ENCODE data around the gene AKAP5.

AKAP5 gene

DNA sequence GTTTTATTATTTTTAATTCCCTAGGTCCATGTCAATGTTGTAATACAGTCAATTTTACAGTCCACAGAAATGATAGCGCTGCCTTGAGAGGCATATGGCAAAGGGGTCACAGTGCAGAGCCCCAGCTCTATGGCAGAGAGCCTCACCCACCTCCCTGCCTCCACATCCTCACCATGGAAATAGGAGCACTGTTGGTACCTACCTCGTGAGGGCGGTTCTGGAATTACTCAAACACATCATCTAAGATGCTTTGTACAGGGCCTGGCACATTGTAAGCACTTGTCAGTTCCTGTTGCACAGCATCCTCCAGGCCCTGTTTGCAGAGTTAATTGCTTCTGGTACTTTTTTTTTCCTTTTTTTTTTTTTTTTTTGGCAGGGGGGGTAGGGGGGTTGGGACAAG lies 4.1 kb upstream of the AKAP5 start:
- FAIRE-seq: no peak

DNA sequence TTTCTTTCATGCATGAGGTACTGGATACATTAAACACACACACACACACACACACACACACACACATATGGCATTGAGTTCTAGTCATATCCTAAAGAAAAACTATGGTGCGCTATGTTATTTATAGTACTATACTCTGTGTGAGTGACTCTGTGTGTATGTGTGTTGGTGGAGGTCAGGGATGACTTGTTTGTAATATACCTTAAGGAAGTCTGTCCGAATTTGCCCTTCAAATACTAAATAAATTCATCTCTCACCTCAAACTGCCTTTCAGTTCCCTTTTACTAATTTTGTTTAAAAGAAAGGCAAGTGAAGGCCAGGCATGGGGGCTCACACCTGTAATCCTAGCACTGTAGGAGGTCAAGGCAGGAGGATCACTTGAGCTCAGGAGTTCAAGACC lies 2.1 kb upstream of the AKAP5 start:
- FAIRE-seq: no peak

DNA sequence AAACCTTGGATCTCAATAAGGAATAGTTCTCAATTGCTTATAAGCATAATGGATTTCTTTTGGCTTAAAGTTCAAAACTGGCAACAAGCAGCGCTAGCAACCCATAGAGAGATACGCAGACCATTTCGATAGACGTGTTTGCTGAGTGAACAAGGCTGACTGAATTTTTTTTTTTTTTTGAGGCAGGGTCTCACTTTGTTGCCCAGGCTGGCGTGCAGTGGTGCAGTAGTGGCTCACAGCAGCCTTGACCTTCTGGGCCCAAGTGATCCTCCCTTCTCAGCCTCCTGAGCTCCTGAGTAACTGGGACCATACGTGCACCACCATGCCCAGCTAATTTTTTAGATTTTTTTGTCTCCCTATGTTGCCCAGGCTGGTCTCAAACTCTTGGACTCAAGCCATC lies 1.4 kb upstream of the AKAP5 start:
- no peak for FAIRE-seq

DNA sequence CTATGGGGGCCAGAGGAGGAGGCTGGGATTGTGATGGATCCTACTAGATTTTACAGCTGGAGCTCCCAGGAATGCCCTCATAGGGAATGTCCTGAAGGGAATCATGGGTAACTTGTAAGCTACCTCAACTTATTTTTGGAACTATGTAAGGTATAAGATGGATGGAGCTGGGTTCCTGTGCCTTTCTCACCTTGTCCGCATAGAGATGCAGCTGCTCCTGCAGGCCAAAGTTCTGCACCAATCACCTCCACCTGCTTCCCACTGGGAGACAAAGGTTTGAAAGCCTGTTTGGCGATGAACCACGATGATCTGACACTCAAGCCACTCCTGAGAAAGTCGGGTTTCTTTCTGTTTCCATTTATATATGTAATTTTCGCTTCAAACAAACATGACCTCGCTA lies 648 bp upstream of the AKAP5 start:
- FAIRE-seq: no peak

DNA sequence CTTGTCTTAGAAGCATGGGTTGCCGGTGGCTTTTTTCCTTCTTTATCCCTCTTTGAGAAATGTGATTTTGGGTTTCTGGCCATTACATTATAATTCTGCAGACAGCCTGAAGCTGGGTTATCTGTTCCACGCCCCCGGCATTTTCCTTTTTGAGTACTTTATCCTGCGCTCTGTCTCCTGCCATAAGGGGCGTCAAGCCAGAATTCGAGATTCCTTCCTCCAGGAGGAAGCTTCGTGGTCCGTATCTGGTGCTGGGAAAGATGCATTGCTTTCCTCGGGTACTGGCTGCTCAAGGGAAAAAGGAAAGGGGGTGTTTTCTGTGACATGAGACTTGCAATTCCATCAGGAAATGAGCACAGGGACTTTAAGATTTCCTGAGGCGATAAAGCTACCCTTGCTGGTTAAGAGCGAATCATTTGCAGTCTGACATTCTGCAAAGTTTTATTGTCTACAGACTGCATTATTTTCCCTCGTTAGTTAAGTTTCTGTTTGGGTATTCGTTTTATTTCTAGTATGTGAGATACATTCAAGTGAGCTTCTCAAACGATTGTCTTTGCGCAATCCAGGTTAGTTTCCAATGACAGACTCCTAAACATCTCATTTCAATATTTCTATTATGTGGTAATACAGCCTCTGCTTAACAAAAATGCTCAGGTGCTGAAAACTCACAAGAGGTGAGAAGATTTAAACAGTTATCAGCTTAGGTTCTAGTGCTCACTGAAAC lies 694 bp downstream of the AKAP5 start:
- no peak for FAIRE-seq

DNA sequence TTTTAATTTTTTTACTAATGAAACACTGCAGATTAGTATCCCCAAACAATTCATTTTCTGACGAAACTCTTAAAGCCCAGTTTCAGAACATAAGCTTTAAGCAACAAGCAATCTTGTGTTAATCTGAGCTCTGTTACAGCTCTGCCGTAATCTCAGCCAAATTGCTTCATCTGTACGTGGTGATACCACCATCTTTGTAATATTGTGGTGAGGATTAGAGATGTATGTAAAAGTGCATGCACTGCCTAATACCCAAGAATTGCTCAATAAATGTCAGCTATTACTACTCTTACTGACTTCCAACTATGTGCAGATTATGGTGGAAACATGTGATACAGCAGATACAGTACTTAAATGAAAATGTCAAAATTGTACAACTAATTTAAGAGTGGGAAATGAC lies 1.8 kb downstream of the AKAP5 start:
- no peak for FAIRE-seq

DNA sequence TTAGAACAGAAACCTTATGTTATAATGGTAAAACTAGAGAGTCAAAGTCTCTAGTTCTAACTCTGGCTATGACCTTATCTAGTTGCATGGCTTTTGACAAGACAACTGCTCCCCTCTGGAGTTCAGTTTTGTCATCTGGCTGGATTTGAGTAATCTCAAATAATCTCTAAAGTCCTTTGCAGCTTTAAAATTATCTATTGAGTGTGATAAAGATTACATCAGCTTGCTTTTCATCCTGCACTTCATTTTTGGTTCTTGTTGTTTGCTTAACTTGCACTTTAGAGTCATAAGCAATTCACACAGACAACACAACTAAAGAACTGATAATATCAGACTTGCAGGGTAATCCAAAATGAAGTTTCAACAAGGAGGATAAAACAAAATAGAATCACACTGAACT lies 2.3 kb downstream of the AKAP5 start:
- FAIRE-seq: no peak

DNA sequence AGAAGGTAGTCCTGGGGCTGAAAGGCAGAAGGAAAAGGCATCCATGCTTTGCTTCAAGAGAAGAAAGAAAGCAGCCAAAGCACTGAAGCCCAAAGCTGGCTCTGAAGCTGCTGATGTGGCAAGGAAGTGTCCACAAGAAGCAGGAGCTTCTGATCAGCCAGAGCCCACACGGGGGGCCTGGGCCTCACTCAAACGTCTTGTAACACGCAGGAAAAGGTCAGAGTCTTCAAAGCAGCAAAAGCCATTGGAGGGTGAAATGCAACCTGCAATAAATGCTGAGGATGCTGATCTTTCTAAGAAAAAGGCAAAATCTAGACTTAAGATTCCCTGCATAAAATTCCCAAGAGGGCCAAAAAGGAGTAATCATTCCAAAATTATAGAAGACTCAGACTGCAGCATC lies 3.2 kb downstream of the AKAP5 start:
- no peak for FAIRE-seq

DNA sequence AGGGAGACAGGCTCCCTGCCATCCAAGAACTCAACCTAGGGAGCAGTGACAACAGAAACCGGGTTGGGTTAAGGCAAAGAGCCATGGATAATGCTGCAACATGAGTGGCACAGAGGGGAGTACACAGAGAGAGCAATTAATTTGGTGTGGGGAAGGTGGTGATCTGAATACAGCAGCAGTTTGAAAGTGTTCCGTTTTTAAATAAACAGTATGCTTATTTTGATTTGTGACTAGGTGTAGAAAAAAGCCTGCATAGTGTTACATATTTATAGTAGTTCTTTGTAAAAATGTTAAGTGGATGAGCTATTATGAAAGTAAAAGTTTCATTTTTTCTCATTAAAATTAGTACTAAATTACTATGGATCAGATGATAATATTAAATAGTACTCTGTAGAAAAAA lies 8.7 kb downstream of the AKAP5 start:
- no peak for FAIRE-seq

DNA sequence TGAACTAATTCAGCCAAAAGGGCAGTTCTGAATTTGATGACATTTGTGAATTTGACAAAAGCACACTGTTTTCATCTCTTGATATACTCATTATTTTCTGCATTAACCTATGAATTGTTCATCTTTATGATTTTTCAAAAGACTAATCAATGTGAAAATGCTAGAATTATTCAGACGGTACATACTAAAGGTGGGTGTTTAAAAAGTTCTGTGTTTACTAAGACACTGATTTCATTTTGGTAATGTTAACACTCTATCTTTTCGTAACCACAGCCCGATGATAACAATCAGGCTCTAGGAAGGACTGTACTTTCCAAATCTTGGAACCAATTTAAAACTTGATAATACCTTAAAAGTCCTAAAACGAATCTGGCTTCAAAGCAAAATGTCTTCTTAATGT lies 9.4 kb downstream of the AKAP5 start:
- no peak for FAIRE-seq

DNA sequence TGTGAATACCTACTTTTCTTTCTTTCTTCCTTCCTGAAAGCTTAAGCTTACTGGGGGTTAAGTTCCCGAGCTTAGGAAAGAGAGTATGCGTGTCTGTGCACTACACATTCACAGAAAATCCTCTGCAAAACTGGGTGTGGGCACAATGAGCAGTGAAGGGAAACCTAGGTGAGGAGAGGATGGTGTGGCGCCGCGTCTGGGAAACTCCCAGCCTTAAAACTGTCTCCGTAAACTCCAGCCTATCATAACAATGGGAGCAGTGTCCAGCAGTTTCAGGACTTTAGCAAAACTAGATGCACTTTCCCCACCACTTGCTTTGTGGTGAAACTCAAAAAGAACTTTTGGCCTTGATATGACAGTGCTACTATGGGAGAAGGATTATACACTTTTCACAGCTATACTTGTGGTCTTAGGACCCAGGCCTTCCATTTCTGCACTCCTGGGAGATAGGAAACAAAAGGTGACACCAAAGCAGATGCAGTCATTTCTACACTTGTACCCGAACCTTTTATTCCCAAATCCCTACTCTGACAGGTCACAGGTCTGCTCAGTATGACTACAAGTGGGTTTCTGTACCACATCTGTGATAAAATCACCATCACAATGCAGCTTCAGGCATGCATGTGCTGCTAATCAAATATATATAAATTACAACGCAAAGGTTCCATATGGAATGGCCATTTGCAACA lies 10.4 kb downstream of the AKAP5 start:
- no peak for FAIRE-seq

DNA sequence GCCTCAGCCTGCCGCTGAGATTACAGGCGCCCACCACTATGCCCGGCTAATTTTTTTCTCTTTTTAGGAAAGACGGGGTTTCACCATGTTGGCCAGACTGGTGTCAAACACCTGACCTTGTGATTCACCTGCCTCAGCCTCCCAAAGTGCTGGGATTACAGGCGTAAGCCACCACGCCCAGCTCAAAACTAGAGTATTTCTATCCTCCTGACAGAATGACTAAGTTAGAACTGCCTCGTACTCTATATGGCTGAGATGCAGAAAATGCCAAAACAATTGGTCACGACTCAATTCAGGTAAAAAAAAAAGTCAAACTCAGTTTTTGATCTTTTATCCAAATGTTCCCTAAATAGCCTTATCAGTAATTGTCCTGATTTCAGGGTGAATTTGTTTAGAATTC lies 11.1 kb downstream of the AKAP5 start:
- FAIRE-seq: no peak

DNA sequence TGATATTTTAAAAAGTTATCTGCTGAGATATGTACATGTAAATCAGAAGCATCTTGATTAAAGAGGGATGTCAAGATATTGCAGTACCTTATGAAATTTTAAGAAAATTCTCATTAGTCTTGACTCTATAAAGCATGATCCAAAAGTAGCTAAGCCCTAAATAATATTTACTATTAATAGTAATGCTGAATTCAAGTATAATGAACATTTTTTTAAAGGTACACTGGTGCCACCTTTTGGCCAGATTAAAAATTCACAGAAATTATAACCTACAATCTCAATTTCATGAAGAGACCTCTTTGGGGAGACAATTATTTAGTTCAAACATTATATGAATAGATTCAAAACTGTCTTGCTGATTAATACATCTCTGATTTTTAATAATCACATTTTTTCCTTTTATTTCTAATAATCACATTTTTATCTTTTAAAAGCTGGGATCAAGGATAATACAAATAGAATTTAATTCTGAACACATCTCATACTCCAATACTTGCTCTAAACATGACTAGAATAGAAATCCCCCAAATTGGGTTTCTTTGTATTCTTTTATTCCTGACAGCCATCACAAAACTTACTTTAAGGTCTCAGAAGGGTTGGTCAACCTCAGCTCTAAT lies 13.4 kb downstream of the AKAP5 start:
- FAIRE-seq: peak; percentile 95

DNA sequence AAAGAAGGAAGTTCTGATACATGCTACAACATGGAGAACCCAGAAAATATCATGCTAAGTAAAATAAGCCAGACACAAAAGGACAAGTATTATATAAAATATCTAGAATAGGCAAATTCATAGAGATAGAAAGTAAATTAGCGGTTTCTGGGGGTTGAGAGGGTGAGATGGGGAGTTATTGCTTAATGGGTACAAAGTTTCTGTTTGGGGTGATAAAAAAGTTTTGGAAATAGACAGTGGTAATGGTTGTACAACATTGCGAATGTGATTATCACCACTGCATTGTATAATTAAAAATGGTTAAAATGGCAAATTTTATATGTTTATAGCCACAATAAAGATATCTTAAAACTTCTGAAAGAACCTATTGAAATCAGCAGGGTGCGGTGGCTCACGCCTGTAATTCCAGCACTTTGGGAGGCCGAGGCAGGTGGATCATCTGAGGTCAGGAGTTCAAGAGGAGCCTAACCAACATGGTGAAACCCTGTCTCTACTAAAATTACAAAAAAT lies 23.3 kb downstream of the AKAP5 start:
- FAIRE-seq: no peak

DNA sequence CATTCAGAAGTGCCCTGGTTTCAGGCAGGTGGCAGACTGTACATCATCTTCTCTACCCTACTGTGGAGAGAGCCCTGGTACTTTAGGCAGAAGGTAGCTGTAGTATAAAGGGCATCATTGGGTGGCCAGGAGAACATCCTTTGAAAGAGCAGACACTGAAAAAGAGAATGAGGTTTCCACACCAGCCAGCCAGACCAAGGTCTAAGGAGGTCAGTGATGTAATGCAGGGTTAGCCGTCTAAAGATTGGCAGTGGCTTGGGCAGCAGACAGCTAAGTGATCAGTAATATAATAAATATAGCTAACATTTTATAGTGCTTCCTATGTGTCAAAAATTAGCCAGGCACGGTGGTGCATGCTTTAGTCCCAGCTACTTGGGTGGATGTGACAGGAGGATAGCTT lies 26.3 kb downstream of the AKAP5 start:
- no peak for FAIRE-seq

DNA sequence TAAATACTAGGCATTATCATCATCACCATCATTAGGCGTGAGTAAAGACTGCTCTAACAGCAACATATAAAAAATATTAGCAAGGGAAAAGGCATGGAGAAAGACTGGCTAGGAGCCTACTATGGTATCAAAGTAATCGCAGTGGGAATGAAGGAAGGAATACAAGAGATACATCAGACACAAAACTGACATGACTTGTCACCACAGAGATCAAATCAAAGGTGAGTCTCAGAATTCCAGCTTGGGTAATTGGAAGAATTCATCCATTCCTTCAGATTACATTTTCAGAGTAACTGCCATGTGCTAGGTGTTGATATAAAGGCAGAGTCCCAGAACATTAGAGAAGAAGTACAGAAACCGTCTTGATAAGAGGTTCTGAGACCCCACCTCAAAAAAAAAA lies 28.2 kb downstream of the AKAP5 start:
- FAIRE-seq: no peak

DNA sequence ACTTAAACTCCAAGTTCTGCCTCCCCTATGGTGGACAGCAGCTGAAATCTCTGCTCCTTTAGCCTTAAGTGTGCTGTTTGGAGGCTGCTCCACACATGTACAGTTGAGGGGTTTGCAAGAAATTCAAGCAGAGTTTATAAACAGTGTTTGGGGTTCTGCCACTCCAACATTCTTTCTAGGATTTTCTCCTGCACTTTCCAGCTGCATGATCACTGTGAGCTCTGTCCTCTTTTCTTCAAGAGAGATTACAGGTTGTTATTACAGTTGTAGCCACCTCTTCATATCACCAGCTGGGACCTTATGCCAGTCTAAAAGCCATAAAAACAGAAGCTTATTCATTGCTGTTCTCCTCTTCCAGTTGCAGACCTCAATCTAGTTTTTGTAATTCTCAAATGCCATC lies 30.0 kb downstream of the AKAP5 start:
- no peak for FAIRE-seq

DNA sequence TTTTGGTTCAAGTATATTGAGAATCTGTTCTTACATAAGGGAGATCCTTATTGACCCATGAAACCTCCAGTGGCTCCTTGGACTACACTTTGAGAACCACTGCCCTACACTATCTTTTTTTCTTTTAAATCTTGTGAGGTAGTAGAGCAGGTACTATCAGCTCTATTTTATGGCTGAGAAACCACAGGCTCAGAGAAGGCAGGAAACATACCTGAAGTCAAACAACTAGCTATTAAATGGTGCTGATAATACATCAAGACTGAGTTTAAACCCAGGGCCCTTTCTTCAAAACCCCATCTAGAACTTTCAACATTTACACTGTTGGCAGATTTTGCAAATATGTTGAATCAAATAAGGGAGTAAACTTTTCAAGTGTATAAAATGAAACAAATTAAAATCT lies 31.5 kb downstream of the AKAP5 start:
- no peak for FAIRE-seq

DNA sequence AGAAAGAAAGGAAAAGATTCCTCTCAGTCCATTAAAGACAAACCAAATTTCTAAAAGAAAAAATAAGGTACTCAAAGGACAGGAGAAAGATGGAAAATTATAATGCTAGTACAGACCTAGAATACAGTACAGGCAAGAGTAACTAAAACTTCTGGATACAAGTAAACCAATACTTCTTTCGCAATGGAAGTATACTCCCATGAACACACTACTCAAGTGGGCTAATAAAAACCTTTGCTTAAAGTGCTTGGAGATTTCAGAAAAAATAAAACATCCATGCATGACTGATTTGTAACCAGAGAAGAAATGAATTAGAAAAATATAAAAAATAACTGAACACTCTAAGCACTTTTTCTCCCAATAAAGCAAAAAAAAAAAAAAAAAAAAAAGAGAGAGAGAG lies 34.8 kb downstream of the AKAP5 start:
- FAIRE-seq: no peak

DNA sequence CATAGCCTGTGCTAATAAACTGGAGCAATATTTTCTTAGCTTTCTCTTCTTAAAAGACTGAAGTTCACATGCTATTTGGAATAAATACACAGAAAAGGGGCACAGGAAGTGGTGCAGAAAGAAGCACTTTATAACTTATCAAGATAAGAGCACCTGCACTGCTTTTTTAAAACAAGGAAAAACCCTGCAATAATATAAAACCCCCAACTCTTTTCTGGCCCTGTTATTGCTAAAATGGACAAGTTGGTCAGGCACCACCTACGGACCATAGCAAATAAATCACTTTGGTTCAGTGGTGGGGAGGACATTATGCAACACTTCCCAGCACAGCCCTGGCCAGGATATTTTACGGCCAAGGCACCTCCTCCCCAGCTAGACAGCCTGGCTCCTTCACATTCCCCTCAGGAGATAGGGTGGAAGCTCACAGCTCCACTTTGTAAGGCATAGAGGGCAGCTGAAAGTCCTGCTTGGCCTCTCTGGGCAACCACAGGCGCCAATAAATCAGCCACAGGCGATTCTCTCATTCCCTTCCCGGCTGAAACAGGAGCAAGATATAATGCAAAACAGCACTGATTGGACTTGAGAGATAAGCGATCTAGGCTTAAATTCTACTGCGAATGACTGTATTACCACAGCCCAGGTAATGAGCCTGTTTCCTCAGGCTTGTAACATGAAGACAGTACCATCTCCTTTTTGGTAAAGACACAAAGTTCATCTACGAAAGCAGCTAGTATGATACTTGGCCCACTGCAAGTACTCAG lies 36.3 kb downstream of the AKAP5 start:
- no peak for FAIRE-seq

DNA sequence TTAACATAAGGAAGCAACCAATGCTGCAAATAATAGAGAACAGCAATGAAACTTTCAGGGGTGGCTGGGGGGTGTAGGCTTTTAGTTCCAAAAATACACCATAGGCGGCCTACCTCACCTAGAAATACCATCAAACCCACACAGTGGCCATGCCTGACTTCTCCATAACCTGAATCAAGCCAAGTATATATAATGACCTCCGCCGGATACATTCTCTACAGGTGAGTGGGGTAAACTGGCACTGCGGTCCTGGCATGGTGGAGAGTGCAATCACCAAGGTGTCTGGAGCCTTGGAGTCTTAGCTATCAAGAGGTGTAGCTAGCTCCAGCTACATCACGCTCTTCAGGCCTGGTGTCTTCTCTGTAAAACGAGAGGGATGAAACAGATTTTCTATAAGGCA lies 37.2 kb downstream of the AKAP5 start:
- no peak for FAIRE-seq

DNA sequence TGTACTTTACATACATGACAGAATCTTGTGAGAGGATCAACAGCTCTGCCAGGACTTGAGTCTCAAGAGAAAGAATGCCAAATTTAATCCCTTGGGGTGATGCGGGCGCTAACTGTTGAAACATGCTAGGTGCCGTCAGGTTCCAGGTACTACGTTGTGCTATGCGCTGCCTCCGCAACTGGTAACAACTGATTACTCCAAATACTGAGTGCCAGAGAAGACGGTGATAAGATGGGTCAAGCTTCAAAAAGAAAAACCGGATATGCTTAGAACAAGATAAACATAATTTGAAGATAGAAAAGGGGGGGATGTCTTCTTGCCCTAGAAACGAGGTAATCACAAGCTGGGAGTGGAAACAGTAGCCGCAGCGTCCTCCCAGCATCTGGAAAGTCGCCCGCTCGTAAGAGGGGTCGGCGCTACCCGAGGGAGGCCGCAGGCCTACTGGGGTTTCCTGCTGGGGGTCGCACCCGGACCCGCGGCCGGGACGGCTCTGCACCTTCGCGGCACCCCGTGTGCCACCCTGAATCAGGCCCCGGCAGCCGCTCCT lies 37.7 kb downstream of the AKAP5 start:
- FAIRE-seq: no peak
